GM10248 (cell line): ENCODE data around the gene ZNF438.

Experiments
- CTCF ChIA-PET: fragments of 300-600 bp; sonication (Branson Sonifier 250); formaldehyde crosslinking; extraction: SDS; loops from one replicate; lab custom pipeline; 2021; ENCODE audit warnings: antibody characterized with exemption; lab: Yijun Ruan, JAX
- POLR2A ChIA-PET: fragments of 350-650 bp; sonication (Branson Sonifier 250); formaldehyde crosslinking; extraction: SDS; loops from one replicate; lab custom pipeline; 2020; ENCODE audit warnings: antibody characterized with exemption; lab: Yijun Ruan, JAX
- DNase-seq: peaks from one replicate; pipeline ENCODE4 v3.0.0; 2012; ENCODE audit errors: extremely low spot score
- CTCF ChIP-seq: IDR thresholded peaks from 2 replicates; pipeline ENCODE4 v1.5.1; 2012; ENCODE audit warnings: mild to moderate bottlenecking, low read depth; ENCODE audit errors: extremely low read depth, missing control alignments, control extremely low read depth

ZNF438 gene

GRCh38 chr10:30834651-30835050, 197.0 kb downstream of the ZNF438 start:
- ChIA-PET CTCF (interaction anchor here (1.1 kb wide), 2 partner anchors 16 kb away, joined by 3 to 6 read pairs; no protein-coding TSS in a partner anchor), POLR2A (no interaction called here)
- no peak for DNase-seq
- TF ChIP-seq CTCF = no peak

GRCh38 chr10:30834153-30834552, 197.5 kb downstream of the ZNF438 start:
- CTCF ChIA-PET = interaction anchor here (0.8 to 1.8 kb wide), 6 partner anchors 9 to 20 kb away, joined by 3 to 7 read pairs (median 5); no protein-coding TSS in a partner anchor
- POLR2A ChIA-PET = no interaction called here
- TF ChIP-seq CTCF = no peak
- no peak for DNase-seq

- no peak for DNase-seq
- POLR2A ChIA-PET = no interaction called here
- no peak for TF ChIP-seq CTCF
- CTCF ChIA-PET = interaction anchor here (0.8 to 1.8 kb wide), 5 partner anchors 9 to 20 kb away, joined by 3 to 7 read pairs (median 4); no protein-coding TSS in a partner anchor
These were observed 198.1 kb downstream of the ZNF438 start for GRCh38 chr10:30833628-30833970.

GRCh38 chr10:30832749-30833627, 198.7 kb downstream of the ZNF438 start:
- ChIA-PET POLR2A (no interaction called here), CTCF (interaction anchor here (0.8 to 1.8 kb wide), 5 partner anchors 9 to 21 kb away, joined by 3 to 7 read pairs (median 4); no protein-coding TSS in a partner anchor)
- no peak for TF ChIP-seq CTCF
- DNase-seq = no peak

GRCh38 chr10:30832001-30832748, 199.5 kb downstream of the ZNF438 start:
- TF ChIP-seq CTCF = no peak
- DNase-seq = no peak
- CTCF ChIA-PET = interaction anchor here (1.8 kb wide), 3 partner anchors 11 to 17 kb away, joined by 3 to 7 read pairs (median 6); no protein-coding TSS in a partner anchor
- POLR2A ChIA-PET = no interaction called here

- POLR2A ChIA-PET = no interaction called here
- no peak for TF ChIP-seq CTCF
- CTCF ChIA-PET = interaction anchor here (1.0 to 1.8 kb wide), 2 partner anchors 16 to 17 kb away, joined by 3 read pairs; no protein-coding TSS in a partner anchor
- no peak for DNase-seq
These were observed 200.2 kb downstream of the ZNF438 start for GRCh38 chr10:30831426-30831825.
